VCaP (cell line): Measurements from ENCODE around the gene KRTAP29-1.

Experiments
- H3K27ac ChIP-seq: fragments of 450-650 bp; 2 replicates; pipeline ENCODE4 v1.5.1; 2017
- TF ChIP-seq, protein P1 (sequence below): fragments of 450-650 bp; conservative IDR thresholded peaks from 2 replicates; pipeline ENCODE4 v1.5.1; 2017; ENCODE audit warnings: mild to moderate bottlenecking, moderate library complexity

KRTAP29-1 gene

GRCh38 chr17:41315814-41316445 lies 13.3 kb upstream of the KRTAP29-1 start:
- no peak overlapping the region for H3K27ac ChIP-seq
- TF ChIP-seq, protein P1, sequence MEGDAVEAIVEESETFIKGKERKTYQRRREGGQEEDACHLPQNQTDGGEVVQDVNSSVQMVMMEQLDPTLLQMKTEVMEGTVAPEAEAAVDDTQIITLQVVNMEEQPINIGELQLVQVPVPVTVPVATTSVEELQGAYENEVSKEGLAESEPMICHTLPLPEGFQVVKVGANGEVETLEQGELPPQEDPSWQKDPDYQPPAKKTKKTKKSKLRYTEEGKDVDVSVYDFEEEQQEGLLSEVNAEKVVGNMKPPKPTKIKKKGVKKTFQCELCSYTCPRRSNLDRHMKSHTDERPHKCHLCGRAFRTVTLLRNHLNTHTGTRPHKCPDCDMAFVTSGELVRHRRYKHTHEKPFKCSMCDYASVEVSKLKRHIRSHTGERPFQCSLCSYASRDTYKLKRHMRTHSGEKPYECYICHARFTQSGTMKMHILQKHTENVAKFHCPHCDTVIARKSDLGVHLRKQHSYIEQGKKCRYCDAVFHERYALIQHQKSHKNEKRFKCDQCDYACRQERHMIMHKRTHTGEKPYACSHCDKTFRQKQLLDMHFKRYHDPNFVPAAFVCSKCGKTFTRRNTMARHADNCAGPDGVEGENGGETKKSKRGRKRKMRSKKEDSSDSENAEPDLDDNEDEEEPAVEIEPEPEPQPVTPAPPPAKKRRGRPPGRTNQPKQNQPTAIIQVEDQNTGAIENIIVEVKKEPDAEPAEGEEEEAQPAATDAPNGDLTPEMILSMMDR: no peak

GRCh38 chr17:41315204-41315794 lies 12.6 kb upstream of the KRTAP29-1 start, which contains the start of gene KRTAP17-1:
Gene KRTAP17-1, minus strand, starts transcription at chr17:41315710. Its CDS starts 60 bp downstream, at chr17:41315650.
- TF ChIP-seq, protein P1: no peak

GRCh38 chr17:41311111-41311510 lies 8.5 kb upstream of the KRTAP29-1 start:
- no peak overlapping the region for H3K27ac ChIP-seq
- TF ChIP-seq, protein P1: no peak

More at GRCh38 chr17:41315204-41315794, 12.6 kb upstream of the KRTAP29-1 start, which contains the start of gene KRTAP17-1:
- no peak within 1 kb of the TSS for H3K27ac ChIP-seq

GRCh38 chr17:41308918-41309359 lies 6.3 kb upstream of the KRTAP29-1 start, which contains the start of gene KRTAP16-1:
Gene KRTAP16-1, minus strand, starts transcription at chr17:41309309. Its CDS starts 56 bp downstream, at chr17:41309253.
- H3K27ac ChIP-seq: no peak within 1 kb of the TSS
- TF ChIP-seq, protein P1: no peak

GRCh38 chr17:41308251-41308917 lies 5.7 kb upstream of the KRTAP29-1 start:
- TF ChIP-seq, protein P1: no peak
- no peak overlapping the region for H3K27ac ChIP-seq

DNA sequence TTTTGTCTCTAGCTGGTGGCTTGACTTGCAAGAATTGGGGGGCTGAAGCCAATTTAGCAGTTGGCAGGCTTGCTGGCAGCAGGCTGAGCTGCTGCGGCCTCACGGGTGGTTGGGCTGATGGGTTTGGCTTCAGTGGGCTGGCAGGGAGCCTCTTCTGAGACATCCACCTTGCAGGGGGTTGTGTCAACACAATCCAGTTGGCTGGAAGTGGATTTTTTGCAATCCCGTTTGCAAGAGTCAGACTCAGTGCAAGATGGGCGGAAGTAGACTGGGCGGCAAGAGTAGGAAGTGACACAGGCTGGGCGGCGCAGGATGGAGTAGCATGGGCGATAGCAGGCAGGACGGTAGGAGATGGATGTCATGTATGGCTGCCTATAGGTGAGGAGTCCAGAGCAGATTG lies 5.0 kb upstream of the KRTAP29-1 start:
- TF ChIP-seq, protein P1: no peak
- no peak overlapping the region for H3K27ac ChIP-seq

DNA sequence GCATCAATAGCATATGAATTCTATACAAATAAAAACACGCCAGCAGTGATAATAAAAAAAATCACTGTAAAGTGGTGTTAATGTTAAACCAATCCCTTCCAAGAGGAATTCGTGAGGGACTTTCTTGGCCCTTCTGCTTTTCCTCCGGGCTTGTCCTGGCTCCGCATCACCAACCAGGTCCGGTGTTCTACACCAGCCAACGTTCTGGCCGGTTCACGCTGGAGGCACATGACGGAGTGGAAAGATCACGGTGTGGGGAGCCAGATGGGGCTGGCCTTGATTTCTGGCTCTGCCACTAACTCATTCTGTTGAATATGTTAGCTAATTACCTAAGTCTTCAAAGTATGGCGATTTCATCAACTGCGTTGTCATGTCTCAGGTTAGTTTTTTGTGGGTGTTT lies 1.4 kb upstream of the KRTAP29-1 start:
- TF ChIP-seq, protein P1: no peak
- no peak overlapping the region for H3K27ac ChIP-seq
